AG09319 (cell line): ENCODE data around the gene BHLHA9.

Source experiments
- DNase-seq: peaks from one replicate; pipeline ENCODE4 v3.0.0-alpha.2; 2010; ENCODE audit warnings: low read depth; ENCODE audit errors: extremely low read depth
- CTCF ChIP-seq: IDR thresholded peaks from 2 replicates; pipeline ENCODE4 v1.5.1; 2011; ENCODE audit warnings: low read depth, mild to moderate bottlenecking, inconsistent platforms, low read length, moderate library complexity

Gene BHLHA9

GRCh38 chr17:1227917-1228780, 42.1 kb upstream of the BHLHA9 start:
- TF ChIP-seq CTCF = no peak
- DNase-seq = no peak

- TF ChIP-seq CTCF = no peak
- no peak for DNase-seq
These were observed 41.4 kb upstream of the BHLHA9 start for GRCh38 chr17:1228781-1229348.

GRCh38 chr17:1229349-1229899, 40.8 kb upstream of the BHLHA9 start:
- DNase-seq = no peak
- no peak for TF ChIP-seq CTCF

- TF ChIP-seq CTCF = no peak
- no peak for DNase-seq
These were observed 40.2 kb upstream of the BHLHA9 start for GRCh38 chr17:1229900-1230501.

GRCh38 chr17:1231456-1231855, 38.8 kb upstream of the BHLHA9 start:
- no peak for DNase-seq

GRCh38 chr17:1232331-1232730, 37.9 kb upstream of the BHLHA9 start:
- no peak for TF ChIP-seq CTCF
- DNase-seq = no peak

More at GRCh38 chr17:1231456-1231855, 38.8 kb upstream of the BHLHA9 start:
- no peak for TF ChIP-seq CTCF

GRCh38 chr17:1232786-1233185, 37.5 kb upstream of the BHLHA9 start:
- DNase-seq = peak; percentile 14
- no peak for TF ChIP-seq CTCF
